GM12878 (cell line): ENCODE data around the gene SLC6A17. TPM values are rescaled to one million over a fixed set of nuclear protein-coding genes. Genes with fewer than 3 reads are reported as not detected.

ENCODE experiments used
- ATAC-seq: fragments of 200-7000 bp; cut with Tn5 transposase; 3 replicates; pipeline ENCODE4 v1.9.1; 2020; ENCODE audit warnings: mild to moderate bottlenecking, moderate library complexity
- BruUV-seq: library from RNA; stranded (reverse); fragments of 400-500 nt; replicated peaks from 2 replicates; lab custom pipeline; 2021; lab: Mats Ljungman, UMichigan
- CTCF ChIA-PET: fragments of 300-600 bp; sonication (Branson Sonifier 250); formaldehyde crosslinking; extraction: SDS; loops from one replicate; lab custom pipeline; 2021; ENCODE audit warnings: inconsistent platforms; lab: Yijun Ruan, JAX
- POLR2A ChIA-PET: fragments of 350-600 bp; formaldehyde crosslinking; extraction: SDS; loops from one replicate; lab custom pipeline; 2021; ENCODE audit warnings: inconsistent platforms; lab: Charles Lee
- RAD21 ChIA-PET: fragments of 300-600 bp; sonication (Branson Sonifier 250); formaldehyde crosslinking; loops from one replicate; lab custom pipeline; 2023; ENCODE audit warnings: antibody characterized with exemption; ENCODE audit not compliant: unreplicated experiment; lab: Charles Lee
- SMC1A ChIA-PET: fragments of 300-600 bp; sonication (Branson Sonifier 250); formaldehyde crosslinking; loops from one replicate; lab custom pipeline; 2023; ENCODE audit not compliant: unreplicated experiment, uncharacterized antibody; lab: Charles Lee
- DNase-seq: peaks from one replicate; pipeline ENCODE4 v3.0.0-alpha.2; 2011; ENCODE audit warnings: low read depth, low spot score
- FAIRE-seq: peaks from 3 replicates; lab custom pipeline; 2011; peaks lifted over from hg19 to GRCh38; lab: Jason Lieb, UNC
- H2AFZ ChIP-seq: 2 replicates; pipeline ENCODE4 v1.6.0; 2011; ENCODE audit warnings: low read depth, low read length, control low read depth; ENCODE audit not compliant: control insufficient read depth
- H3K27ac ChIP-seq: 2 replicates; pipeline ENCODE4 v1.5.1; 2011; ENCODE audit warnings: control low read depth; ENCODE audit not compliant: control insufficient read depth, insufficient read depth
- H3K27me3 ChIP-seq, 2 experiments: replicated peaks in 1 of 2; 2 replicates each; pipeline versions ENCODE4 v1.6.0 to v1.6.1; 2011; ENCODE audit warnings: low read length in 1 of 2; ENCODE audit not compliant: control insufficient read depth in 2 of 2, insufficient read depth in 2 of 2
- H3K36me3 ChIP-seq, 2 experiments: 2 replicates each; pipeline ENCODE4 v1.5.1; 2011; ENCODE audit warnings: low read length in 1 of 2; ENCODE audit not compliant: control insufficient read depth in 2 of 2, insufficient read depth in 2 of 2
- H3K4me1 ChIP-seq: 2 replicates; pipeline ENCODE4 v1.6.1; 2011; ENCODE audit warnings: mild to moderate bottlenecking, low read length, moderate library complexity, mixed read lengths; ENCODE audit not compliant: control insufficient read depth, insufficient read depth
- H3K4me2 ChIP-seq: 2 replicates; pipeline ENCODE4 v1.6.0; 2011; ENCODE audit warnings: control low read depth; ENCODE audit not compliant: control insufficient read depth, insufficient read depth
- H3K4me3 ChIP-seq: fragments of 200-600 bp; sonication (generic); 2 replicates; pipeline ENCODE4 v1.5.1; 2016
- H3K79me2 ChIP-seq: 2 replicates; pipeline ENCODE4 v1.6.0; 2011; ENCODE audit warnings: low read length; ENCODE audit not compliant: control insufficient read depth, insufficient read depth
- H3K9ac ChIP-seq: 2 replicates; pipeline ENCODE4 v1.8.0; 2011; ENCODE audit warnings: low read length, control low read depth, mixed read lengths; ENCODE audit not compliant: control insufficient read depth, insufficient read depth
- H3K9me3 ChIP-seq: replicated peaks from 3 replicates; pipeline ENCODE4 v1.5.1; 2011; ENCODE audit warnings: mild to moderate bottlenecking, low read length; ENCODE audit not compliant: control insufficient read depth, insufficient read depth
- H4K20me1 ChIP-seq: 2 replicates; pipeline ENCODE4 v1.6.0; 2011; ENCODE audit not compliant: control insufficient read depth, insufficient read depth
- CHD4 ChIP-seq: fragments of 200-600 bp; sonication (generic); IDR thresholded peaks from 2 replicates; pipeline ENCODE4 v1.6.1; 2016; ENCODE audit warnings: mild to moderate bottlenecking
- JUND ChIP-seq: IDR thresholded peaks from 2 replicates; pipeline ENCODE4 v1.6.1; 2012; ENCODE audit warnings: low read depth, mild to moderate bottlenecking, low read length, improper control_type of control experiment, moderate library complexity
- SP1 ChIP-seq: IDR thresholded peaks from one replicate; pipeline ENCODE4 v1.6.1; 2011; ENCODE audit warnings: low read depth, low read length
- TCF12 ChIP-seq: IDR thresholded peaks from 2 replicates; pipeline ENCODE4 v1.6.1; 2011; ENCODE audit warnings: low read depth, mild to moderate bottlenecking, low read length
- TCF3 ChIP-seq: IDR thresholded peaks from 2 replicates; pipeline ENCODE4 v1.6.1; 2012; ENCODE audit warnings: low read depth, mild to moderate bottlenecking, low read length, borderline replicate concordance; ENCODE audit not compliant: insufficient read depth
- YY1 ChIP-seq: IDR thresholded peaks from 2 replicates; pipeline ENCODE4 v1.6.1; 2011; ENCODE audit warnings: low read depth, mild to moderate bottlenecking, low read length
- WGBS: methylation state at CpG from one replicate; pipeline ENCODE4 v1.1.6; 2016; ENCODE audit warnings: low lambda C conversion rate; ENCODE audit not compliant: insufficient replicate concordance, insufficient coverage; ENCODE audit errors: missing lambda C conversion rate; 5-methylcytosine and 5-hydroxymethylcytosine counted together
- in situ Hi-C: fragments of 300-500 bp; cut with MboI; formaldehyde crosslinking; loops from 9 replicates; pipeline ENCODE4 v1.14.3; 2018; ENCODE audit warnings: mixed read lengths
- intact Hi-C: fragments of 100-400 bp; cut with micrococcal nuclease; formaldehyde crosslinking; loops from one replicate; pipeline ENCODE4 v1.14.2; 2022; ENCODE audit not compliant: unreplicated experiment
- polyA plus RNA-seq, 11 experiments: library from polyadenylated mRNA; depleted of rRNA in 4 of 11; unstranded in 6 of 11; stranded (reverse) in 5 of 11; fragments of >200 nt; fragmentation: Nextera tagmentation in 4 of 11; fragmentation: Illumina TruSeq in 1 of 11; extraction: Ambion mirVana in 4 of 11; extraction: Trizol in 1 of 11; gene quantifications; 1 replicate in 1 of 11; 2 replicates in 10 of 11; pipeline versions ENCODE4 v1.2.1 to v1.2.3, GENCODE V29; 2011 to 2016; ENCODE audit warnings: inconsistent platforms in 2 of 11, missing spikeins in 2 of 11, low read depth in 1 of 11
- total RNA-seq, 4 experiments: library from RNA; depleted of rRNA in 3 of 4; stranded (reverse); fragments of >200 nt in 3 of 4; fragmentation: Illumina TruSeq in 1 of 4; extraction: Trizol in 1 of 4; gene quantifications; 2 replicates each; pipeline versions ENCODE4 v1.2.1 to v1.2.3, GENCODE V29; 2013 to 2021
- TF ChIP-seq, protein P1 (sequence below): fragments of 450-650 bp; IDR thresholded peaks from 2 replicates; pipeline ENCODE4 v1.6.1; 2017; ENCODE audit warnings: mild to moderate bottlenecking, low read depth, inconsistent platforms; ENCODE audit not compliant: poor library complexity, severe bottlenecking

The SLC6A17 gene
- total and polyA plus RNA-seq, 10 of the 15 experiments (the other 5 are each of a cell fraction or from before 2014, with no cell fraction given): not detected

DNA sequence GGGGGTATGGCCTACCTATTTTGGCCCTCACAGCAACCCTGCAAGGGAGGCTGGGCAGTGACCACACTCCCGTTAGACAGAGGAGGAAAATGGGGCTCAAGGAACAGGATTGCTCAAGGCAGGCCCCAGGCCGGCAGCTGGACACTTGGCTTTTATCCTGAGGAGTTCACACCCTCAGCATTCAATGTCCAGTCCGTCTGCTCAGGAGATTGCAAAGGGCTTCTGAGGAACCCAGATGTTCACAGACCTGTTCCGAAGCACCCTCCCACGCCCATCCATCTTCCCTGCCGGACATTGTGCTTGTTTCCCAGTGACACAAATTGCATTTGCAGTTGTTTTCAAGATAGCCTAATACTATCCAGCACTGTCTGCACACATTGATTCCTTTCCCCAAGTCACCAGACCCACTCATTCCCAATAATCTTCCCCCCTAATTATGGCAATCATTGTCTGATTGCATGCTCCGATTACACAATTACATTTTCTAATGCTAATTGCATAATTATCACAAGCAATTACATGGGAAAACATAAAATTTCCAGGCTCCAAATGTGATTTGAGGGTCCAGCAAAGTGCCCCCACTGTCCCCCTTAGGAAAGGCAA, 42.3 kb upstream of the SLC6A17 start:
- ChIA-PET RAD21 (no interaction called here), POLR2A (no interaction called here), SMC1A (no interaction called here), CTCF (interaction anchor here (11.8 kb wide), 1 partner anchor 17 kb away, joined by 120 read pairs; no protein-coding TSS in a partner anchor)
- no peaks in the 10 kb centered on the region for H3K36me3 ChIP-seq
- no peaks in the 10 kb centered on the region for H3K9me3 ChIP-seq
- no TSS peak for BruUV-seq
- no peaks in the 10 kb centered on the region for H3K4me1 ChIP-seq
- in situ Hi-C loops: loop anchor here (5.0 kb wide), 1 partner anchor 56 kb away; no protein-coding TSS in a partner anchor
- H3K4me3 ChIP-seq: no peak overlapping the region
- H3K4me2 ChIP-seq: no peak overlapping the region
- intact Hi-C loops: loop anchor here (2.0 kb wide), 1 partner anchor 79 kb away; no protein-coding TSS in a partner anchor
- H3K27ac ChIP-seq: no peak overlapping the region
- no peak overlapping the region for H2AFZ ChIP-seq
- DNase-seq: no peak
- no peak overlapping the region for H3K9ac ChIP-seq
- no peak for TF ChIP-seq TCF3
- no peak for TF ChIP-seq SP1
- TF ChIP-seq CHD4: no peak
- TF ChIP-seq, protein P1, sequence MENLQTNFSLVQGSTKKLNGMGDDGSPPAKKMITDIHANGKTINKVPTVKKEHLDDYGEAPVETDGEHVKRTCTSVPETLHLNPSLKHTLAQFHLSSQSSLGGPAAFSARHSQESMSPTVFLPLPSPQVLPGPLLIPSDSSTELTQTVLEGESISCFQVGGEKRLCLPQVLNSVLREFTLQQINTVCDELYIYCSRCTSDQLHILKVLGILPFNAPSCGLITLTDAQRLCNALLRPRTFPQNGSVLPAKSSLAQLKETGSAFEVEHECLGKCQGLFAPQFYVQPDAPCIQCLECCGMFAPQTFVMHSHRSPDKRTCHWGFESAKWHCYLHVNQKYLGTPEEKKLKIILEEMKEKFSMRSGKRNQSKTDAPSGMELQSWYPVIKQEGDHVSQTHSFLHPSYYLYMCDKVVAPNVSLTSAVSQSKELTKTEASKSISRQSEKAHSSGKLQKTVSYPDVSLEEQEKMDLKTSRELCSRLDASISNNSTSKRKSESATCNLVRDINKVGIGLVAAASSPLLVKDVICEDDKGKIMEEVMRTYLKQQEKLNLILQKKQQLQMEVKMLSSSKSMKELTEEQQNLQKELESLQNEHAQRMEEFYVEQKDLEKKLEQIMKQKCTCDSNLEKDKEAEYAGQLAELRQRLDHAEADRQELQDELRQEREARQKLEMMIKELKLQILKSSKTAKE: no peak
- no peak for TF ChIP-seq YY1
- no peak for TF ChIP-seq JUND
- TF ChIP-seq TCF12: no peak
- no peaks in the 10 kb centered on the region for H3K79me2 ChIP-seq
- no peaks in the 10 kb centered on the region for H3K27me3 ChIP-seq
- ATAC-seq: no peak
- under 1% methylated on average over 7 of the region's 7 CpGs for WGBS
- no peak for FAIRE-seq
- no peaks in the 10 kb centered on the region for H4K20me1 ChIP-seq
